GM12874 (cell line): Measurements from ENCODE around the gene SBK3.

ENCODE experiments used
- TF ChIP-seq, protein P1 (sequence below): IDR thresholded peaks from 2 replicates; pipeline ENCODE4 v1.5.1; 2011; ENCODE audit warnings: low read depth, mild to moderate bottlenecking, control low read depth, low read length, moderate library complexity; ENCODE audit not compliant: insufficient read depth

SBK3 gene, protein sequence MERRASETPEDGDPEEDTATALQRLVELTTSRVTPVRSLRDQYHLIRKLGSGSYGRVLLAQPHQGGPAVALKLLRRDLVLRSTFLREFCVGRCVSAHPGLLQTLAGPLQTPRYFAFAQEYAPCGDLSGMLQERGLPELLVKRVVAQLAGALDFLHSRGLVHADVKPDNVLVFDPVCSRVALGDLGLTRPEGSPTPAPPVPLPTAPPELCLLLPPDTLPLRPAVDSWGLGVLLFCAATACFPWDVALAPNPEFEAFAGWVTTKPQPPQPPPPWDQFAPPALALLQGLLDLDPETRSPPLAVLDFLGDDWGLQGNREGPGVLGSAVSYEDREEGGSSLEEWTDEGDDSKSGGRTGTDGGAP

DNA sequence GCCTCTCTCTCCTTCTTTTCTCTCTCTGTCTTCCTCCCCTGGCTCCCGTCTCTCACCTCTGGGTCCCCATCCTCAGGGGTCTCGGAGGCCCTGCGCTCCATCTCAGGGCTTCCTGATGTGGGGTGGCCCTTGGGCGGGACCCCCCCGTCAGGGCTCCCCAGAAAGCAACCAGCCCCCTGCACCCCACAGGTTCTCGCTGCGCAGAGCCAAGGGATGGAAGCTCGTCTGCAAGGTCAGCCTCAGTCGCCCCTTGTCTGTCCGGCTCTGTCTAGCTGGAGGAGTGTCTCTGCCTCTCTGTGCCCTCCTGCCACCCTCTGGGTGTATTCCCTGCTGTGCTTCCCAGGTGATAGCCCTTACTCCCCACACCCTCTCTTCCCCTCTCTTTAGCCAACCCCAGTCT, at the start of gene SBK3:
TSS of gene SBK3 (minus strand) at position 101 of the 400 bp plus-strand sequence. CDS start at position 101, 0 bp downstream.
- TF ChIP-seq, protein P1, sequence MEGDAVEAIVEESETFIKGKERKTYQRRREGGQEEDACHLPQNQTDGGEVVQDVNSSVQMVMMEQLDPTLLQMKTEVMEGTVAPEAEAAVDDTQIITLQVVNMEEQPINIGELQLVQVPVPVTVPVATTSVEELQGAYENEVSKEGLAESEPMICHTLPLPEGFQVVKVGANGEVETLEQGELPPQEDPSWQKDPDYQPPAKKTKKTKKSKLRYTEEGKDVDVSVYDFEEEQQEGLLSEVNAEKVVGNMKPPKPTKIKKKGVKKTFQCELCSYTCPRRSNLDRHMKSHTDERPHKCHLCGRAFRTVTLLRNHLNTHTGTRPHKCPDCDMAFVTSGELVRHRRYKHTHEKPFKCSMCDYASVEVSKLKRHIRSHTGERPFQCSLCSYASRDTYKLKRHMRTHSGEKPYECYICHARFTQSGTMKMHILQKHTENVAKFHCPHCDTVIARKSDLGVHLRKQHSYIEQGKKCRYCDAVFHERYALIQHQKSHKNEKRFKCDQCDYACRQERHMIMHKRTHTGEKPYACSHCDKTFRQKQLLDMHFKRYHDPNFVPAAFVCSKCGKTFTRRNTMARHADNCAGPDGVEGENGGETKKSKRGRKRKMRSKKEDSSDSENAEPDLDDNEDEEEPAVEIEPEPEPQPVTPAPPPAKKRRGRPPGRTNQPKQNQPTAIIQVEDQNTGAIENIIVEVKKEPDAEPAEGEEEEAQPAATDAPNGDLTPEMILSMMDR = no peak

DNA sequence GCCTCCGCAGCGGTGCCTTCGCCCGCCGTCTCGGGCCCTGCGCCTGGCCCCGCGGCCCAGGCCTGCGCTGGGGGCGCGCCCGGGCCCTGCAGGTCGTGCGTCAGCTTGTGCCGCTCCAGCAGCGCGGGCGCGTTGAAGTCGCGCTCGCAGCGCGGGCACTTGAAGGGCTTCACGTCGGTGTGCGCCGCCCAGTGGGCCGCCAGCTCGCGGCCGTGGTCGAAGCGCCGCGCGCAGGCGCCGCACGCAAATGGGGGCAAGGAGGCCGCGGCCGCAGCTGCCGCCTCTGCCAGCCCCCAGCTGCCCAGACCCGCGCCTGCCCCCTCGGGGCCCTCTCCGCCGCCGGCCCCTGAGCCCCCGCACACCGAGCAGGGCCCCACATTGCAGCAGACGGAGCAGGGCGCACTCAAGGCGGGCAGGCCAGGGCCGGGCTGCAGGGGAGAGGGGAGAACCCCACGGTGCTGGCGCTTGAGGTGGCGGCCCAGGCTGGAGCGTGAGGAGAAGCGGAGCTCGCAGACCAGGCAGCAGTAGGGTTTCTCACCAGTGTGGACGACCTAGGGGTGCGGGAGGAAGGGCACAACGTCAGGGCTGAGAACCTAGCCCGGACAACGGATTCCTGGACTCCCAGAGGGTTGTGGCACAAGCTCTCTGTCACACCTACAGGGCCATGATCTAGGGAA, 47.9 kb upstream of the SBK3 start:
- TF ChIP-seq, protein P1 = no peak

DNA sequence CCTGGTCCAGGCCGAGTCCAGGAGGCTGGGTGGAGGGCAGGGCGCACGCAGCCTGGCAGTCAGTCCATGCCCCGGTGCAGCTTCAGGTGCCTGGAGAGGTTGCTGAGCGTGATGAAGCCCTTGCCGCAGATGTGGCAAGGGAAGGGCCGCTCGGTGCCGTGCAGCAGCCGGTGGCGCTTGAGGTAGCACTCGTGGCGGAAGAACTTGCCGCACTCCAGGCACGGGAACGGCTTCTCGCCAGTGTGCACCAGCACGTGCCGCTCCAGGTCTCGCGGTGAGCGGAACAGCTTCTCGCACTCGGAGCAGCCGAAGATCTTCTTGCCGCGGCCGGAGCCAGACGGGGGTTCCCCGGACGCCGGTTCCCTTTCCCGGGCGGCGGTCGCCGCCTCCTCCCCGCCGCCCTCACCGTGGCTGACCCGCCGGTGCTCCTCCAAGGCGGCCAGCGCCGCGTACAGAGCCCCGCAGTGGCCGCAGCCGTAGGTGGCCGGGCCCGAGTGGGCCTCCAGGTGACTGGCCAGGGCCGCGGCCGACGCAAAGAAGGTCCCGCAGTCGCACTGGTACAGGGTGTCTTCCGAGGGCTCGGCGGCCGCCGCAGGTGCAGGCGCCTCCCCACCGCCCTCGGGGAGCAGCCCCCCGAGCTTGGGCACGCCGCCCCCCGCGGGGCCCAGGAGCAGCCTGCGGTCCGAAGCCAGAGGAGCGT, 47.2 kb upstream of the SBK3 start:
- TF ChIP-seq, protein P1 = no peak

DNA sequence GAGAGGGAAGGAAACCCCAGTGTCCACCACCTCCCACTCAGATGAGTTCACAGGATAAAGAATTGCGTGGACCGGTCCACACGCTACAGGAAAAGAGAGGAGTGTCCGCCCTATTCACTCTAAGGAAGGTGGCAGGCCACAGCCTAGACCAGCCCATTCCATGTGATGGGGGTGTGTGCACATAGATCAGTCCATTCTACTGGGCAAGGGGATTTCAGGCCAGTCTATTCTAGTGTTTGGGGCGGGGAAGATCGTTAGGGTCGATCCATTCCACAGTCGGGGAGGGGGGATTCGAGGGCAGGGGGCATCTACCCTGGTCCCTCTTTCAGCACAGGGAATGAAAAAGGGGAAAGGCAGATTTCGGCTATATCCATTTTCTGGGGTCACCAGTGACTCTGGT, 46.2 kb upstream of the SBK3 start:
- TF ChIP-seq, protein P1 = no peak

DNA sequence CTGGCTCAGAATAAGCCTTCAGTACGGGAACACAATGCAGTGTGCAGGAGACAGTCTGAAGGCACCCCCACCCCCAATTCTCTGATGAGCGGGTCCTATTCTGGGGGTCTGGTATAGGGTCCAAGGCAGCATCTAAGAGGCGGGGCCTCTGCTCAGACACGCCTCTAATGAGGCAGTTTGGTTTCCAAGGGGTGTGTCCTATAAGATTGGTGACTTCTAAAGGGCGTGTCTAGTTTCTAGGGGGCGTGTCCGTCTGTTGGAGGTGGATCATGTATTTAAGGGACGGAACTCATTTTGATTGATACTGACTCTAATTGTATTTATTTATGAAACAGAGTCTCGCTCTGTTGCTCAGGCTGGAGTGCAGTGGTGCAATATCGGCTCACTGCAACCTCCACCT, 45.3 kb upstream of the SBK3 start:
- TF ChIP-seq, protein P1 = no peak

DNA sequence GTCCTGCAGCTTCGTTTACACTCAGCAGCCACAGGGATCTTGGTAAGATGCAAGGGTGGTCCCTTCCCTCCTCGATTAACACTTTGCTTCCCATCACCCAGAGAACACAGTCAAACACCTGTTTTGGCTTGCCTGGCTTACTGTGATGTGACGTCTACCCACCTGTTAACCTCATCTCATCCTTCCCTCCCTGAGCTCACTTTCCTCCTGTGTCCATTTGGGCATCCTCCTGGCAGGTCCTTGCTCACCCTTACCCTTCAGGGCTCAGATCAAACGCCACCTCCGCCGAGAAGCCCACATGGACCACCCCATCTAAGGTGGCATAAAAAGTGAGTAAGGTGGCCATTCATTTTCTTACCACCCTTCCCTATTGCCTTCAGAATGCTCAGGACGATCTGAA, 44.8 kb upstream of the SBK3 start:
- TF ChIP-seq, protein P1 = no peak

DNA sequence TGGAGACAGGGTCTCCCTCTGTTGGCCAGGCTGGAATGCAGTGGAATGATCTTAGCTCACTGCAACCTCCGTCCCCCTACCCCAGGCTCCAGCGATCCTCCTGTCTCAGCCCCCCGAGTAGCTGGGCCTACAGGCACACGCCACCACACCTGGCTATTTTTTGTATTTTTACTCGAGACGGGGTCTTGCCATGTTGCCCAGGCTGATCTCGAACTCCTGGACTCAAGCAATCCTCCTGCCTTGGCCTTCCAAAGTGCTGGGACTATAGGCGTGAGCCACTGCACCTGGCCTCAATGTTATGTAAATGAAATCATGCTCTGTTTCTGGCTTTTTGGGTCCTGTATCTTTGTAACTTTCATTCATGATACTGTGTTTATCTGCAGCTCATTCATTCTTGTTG, 43.4 kb upstream of the SBK3 start:
- TF ChIP-seq, protein P1 = no peak
